GM10266 (cell line): ENCODE measurements around the gene PPIA.
"Not testable (repeated sequence)": the region's sequence is repeated elsewhere in the genome, so short reads cannot be mapped to it uniquely, and the experiment has no call there.

Source experiments
- DNase-seq: peaks from one replicate; pipeline ENCODE4 v3.0.0; 2012; ENCODE audit errors: extremely low spot score
- CTCF ChIP-seq: IDR thresholded peaks from 2 replicates; pipeline ENCODE4 v1.5.1; 2012; ENCODE audit warnings: mild to moderate bottlenecking, low read depth; ENCODE audit not compliant: control insufficient read depth, insufficient read depth; ENCODE audit errors: missing control alignments

The PPIA gene

GRCh38 chr7:44811571-44811970 is 15.1 kb downstream of the PPIA start:
- TF ChIP-seq CTCF = no peak
- DNase-seq = no peak

- DNase-seq = no peak
- TF ChIP-seq CTCF = no peak
Measured at GRCh38 chr7:44814919-44815318, 18.4 kb downstream of the PPIA start.

GRCh38 chr7:44819292-44819691 is 22.8 kb downstream of the PPIA start:
- no peak for DNase-seq
- TF ChIP-seq CTCF = no peak

- TF ChIP-seq CTCF = no peak
- no peak for DNase-seq
Measured at GRCh38 chr7:44823255-44823781, 26.8 kb downstream of the PPIA start.

GRCh38 chr7:44824894-44825526 is 28.5 kb downstream of the PPIA start:
- no peak for TF ChIP-seq CTCF
- DNase-seq = no peak

GRCh38 chr7:44827567-44827966 is 31.1 kb downstream of the PPIA start:
- TF ChIP-seq CTCF = no peak

GRCh38 chr7:44838751-44839150 is 42.3 kb downstream of the PPIA start:
- TF ChIP-seq CTCF = no peak
- no peak for DNase-seq

More at GRCh38 chr7:44827567-44827966, 31.1 kb downstream of the PPIA start:
- no peak for DNase-seq

GRCh38 chr7:44842675-44843074 is 46.2 kb downstream of the PPIA start:
- not testable (repeated sequence) for DNase-seq

- not testable (repeated sequence) for DNase-seq
Measured at GRCh38 chr7:44843440-44843839, 47.0 kb downstream of the PPIA start.
